Endothelial cell of umbilical vein (primary cell): ENCODE results near the gene PTPRQ. TPM values are rescaled to one million over a fixed set of nuclear protein-coding genes. Genes with fewer than 3 reads are reported as not detected.

Experiments
- BruUV-seq: library from RNA; stranded (reverse); fragments of 400-500 nt; replicated peaks from 2 replicates; lab custom pipeline; 2021; lab: Mats Ljungman, UMichigan
- CTCF ChIA-PET: fragments of 300-600, 350-600 bp; sonication (Branson Sonifier 250); formaldehyde crosslinking; loops from one replicate; lab custom pipeline; 2021; ENCODE audit warnings: antibody characterized with exemption, inconsistent platforms; lab: Charles Lee
- POLR2A ChIA-PET: fragments of 300-600, 350-600 bp; sonication (Branson Sonifier 250); formaldehyde crosslinking; loops from one replicate; lab custom pipeline; 2021; ENCODE audit warnings: antibody characterized with exemption, inconsistent platforms; lab: Charles Lee
- DNase-seq: peaks from one replicate; pipeline ENCODE4 v3.0.0-alpha.2; 2011; ENCODE audit warnings: low read depth, low spot score
- FAIRE-seq: peaks from 2 replicates; lab custom pipeline; 2011; peaks lifted over from hg19 to GRCh38; lab: Jason Lieb, UNC
- H2AFZ ChIP-seq: 2 replicates; pipeline ENCODE4 v1.6.0; 2012; ENCODE audit warnings: low read depth, low read length, control low read depth, inconsistent platforms
- H3K27ac ChIP-seq: 2 replicates; pipeline ENCODE4 v1.5.1; 2011; ENCODE audit warnings: low read depth, mild to moderate bottlenecking, control low read depth, low read length, moderate library complexity; ENCODE audit not compliant: insufficient read depth
- H3K27me3 ChIP-seq, 2 experiments: 2 replicates each; pipeline versions ENCODE4 v1.6.0 to v1.6.1; 2011; ENCODE audit warnings: low read length in 2 of 2, mixed read lengths in 1 of 2; ENCODE audit not compliant: control insufficient read depth in 2 of 2, insufficient read depth in 2 of 2
- H3K36me3 ChIP-seq, 2 experiments: 2 replicates in 1 of 2; 3 replicates in 1 of 2; pipeline ENCODE4 v1.5.1; 2011; ENCODE audit warnings: low read length in 2 of 2, mild to moderate bottlenecking in 1 of 2, moderate library complexity in 1 of 2; ENCODE audit not compliant: control insufficient read depth in 2 of 2, insufficient read depth in 2 of 2; ENCODE audit errors: extremely low read depth in 1 of 2
- H3K4me1 ChIP-seq: 3 replicates; pipeline ENCODE4 v1.5.1; 2011; ENCODE audit warnings: mild to moderate bottlenecking, low read length; ENCODE audit not compliant: control insufficient read depth, insufficient read depth; ENCODE audit errors: extremely low read depth
- H3K4me2 ChIP-seq: 2 replicates; pipeline ENCODE4 v1.6.1; 2011; ENCODE audit warnings: low read length, control low read depth, mixed read lengths; ENCODE audit not compliant: insufficient read depth
- H3K4me3 ChIP-seq, 3 experiments: fragments of 200-600 bp in 1 of 3; sonication (generic), shearing (Covaris generic) in 1 of 3; replicated peaks in 1 of 3; 2 replicates each; pipeline ENCODE4 v1.5.1; 2011 to 2016; ENCODE audit warnings: control low read depth in 3 of 3, low read length in 3 of 3, mild to moderate bottlenecking in 2 of 3, inconsistent platforms in 1 of 3, low read depth in 1 of 3, moderate library complexity in 1 of 3; ENCODE audit not compliant: insufficient read depth in 1 of 3
- H3K79me2 ChIP-seq: 2 replicates; pipeline ENCODE4 v1.6.0; 2012; ENCODE audit warnings: low read length, inconsistent platforms; ENCODE audit not compliant: control insufficient read depth, insufficient read depth
- H3K9ac ChIP-seq: replicated peaks from 2 replicates; pipeline ENCODE3; 2011; ENCODE audit warnings: low read length, control low read depth; ENCODE audit not compliant: insufficient read depth; ENCODE audit errors: extremely low read depth
- H3K9me1 ChIP-seq: replicated peaks from 3 replicates; pipeline ENCODE4 v1.6.0; 2011; ENCODE audit warnings: mild to moderate bottlenecking, low read length; ENCODE audit not compliant: control insufficient read depth, insufficient read depth; ENCODE audit errors: extremely low read depth
- H3K9me3 ChIP-seq: replicated peaks from 2 replicates; pipeline ENCODE4 v1.5.1; 2012; ENCODE audit warnings: low read length, inconsistent platforms; ENCODE audit not compliant: control insufficient read depth, insufficient read depth
- H4K20me1 ChIP-seq: replicated peaks from 2 replicates; pipeline ENCODE3; 2011; ENCODE audit warnings: mild to moderate bottlenecking, low read length; ENCODE audit not compliant: control insufficient read depth, insufficient read depth; ENCODE audit errors: extremely low read depth
- CTCF ChIP-seq, 2 donors: IDR thresholded peaks; 1 replicate in 1 of 2; 2 replicates in 1 of 2; pipeline ENCODE4 v1.5.1; 2011; ENCODE audit warnings: low read length in 2 of 2, mild to moderate bottlenecking in 2 of 2, moderate library complexity in 2 of 2, control low read depth in 1 of 2, inconsistent platforms in 1 of 2, low read depth in 1 of 2; ENCODE audit not compliant: insufficient read depth in 1 of 2; ENCODE audit errors: extremely low read depth in 1 of 2
- EZH2 ChIP-seq: IDR thresholded peaks from 2 replicates; pipeline ENCODE4 v1.6.1; 2012; ENCODE audit warnings: borderline replicate concordance, low read depth, mild to moderate bottlenecking, moderate library complexity, low read length, inconsistent platforms; ENCODE audit not compliant: severe bottlenecking
- FOS ChIP-seq: IDR thresholded peaks from 2 replicates; pipeline ENCODE4 v1.6.1; 2011; ENCODE audit warnings: mild to moderate bottlenecking, low read length, moderate library complexity, borderline replicate concordance; ENCODE audit not compliant: insufficient read depth
- GATA2 ChIP-seq: IDR thresholded peaks from 2 replicates; pipeline ENCODE4 v1.7.0; 2011; ENCODE audit warnings: low read depth, mild to moderate bottlenecking, moderate library complexity, mixed read lengths, low read length; ENCODE audit not compliant: insufficient read length, insufficient read depth
- JUN ChIP-seq: IDR thresholded peaks from 2 replicates; pipeline ENCODE4 v1.6.1; 2011; ENCODE audit warnings: borderline replicate concordance, low read depth; ENCODE audit not compliant: insufficient read length, insufficient read depth
- MAX ChIP-seq: IDR thresholded peaks from 2 replicates; pipeline ENCODE4 v1.6.1; 2011; ENCODE audit not compliant: insufficient read depth, insufficient read length
- MYC ChIP-seq: IDR thresholded peaks from one replicate; pipeline ENCODE4 v1.6.1; 2011; ENCODE audit warnings: mild to moderate bottlenecking, low read depth, low read length
- POLR2A ChIP-seq: IDR thresholded peaks from 2 replicates; pipeline ENCODE4 v1.6.1; 2012; ENCODE audit warnings: low read depth, mild to moderate bottlenecking, control low read depth, low read length
- POLR2AphosphoS5 ChIP-seq: IDR thresholded peaks from 2 replicates; pipeline ENCODE4 v1.6.1; 2012; ENCODE audit warnings: low read depth, mild to moderate bottlenecking, control low read depth, low read length, moderate library complexity; ENCODE audit not compliant: insufficient read depth
- dilution Hi-C: fragments of 300-500 bp; cut with MboI; formaldehyde crosslinking; loops from one replicate; pipeline ENCODE4 v1.15.0; 2019; ENCODE audit warnings: low sequenced_read_pairs; ENCODE audit not compliant: extremely low pct_ligation_motif_present
- intact Hi-C: fragments of 100-400 bp; cut with micrococcal nuclease; formaldehyde crosslinking; loops from one replicate; pipeline ENCODE4 v1.10.0; 2022
- polyA plus RNA-seq, 4 experiments: library from polyadenylated mRNA; depleted of rRNA in 3 of 4; stranded (reverse) in 3 of 4; unstranded in 1 of 4; fragments of >200 nt; gene quantifications; 2 replicates each; pipeline versions ENCODE4 v1.2.1 to v1.2.3, GENCODE V29; 2011 to 2012; ENCODE audit warnings: missing spikeins in 1 of 4
- total RNA-seq: library from RNA; stranded (reverse); gene quantifications from 2 replicates; pipeline ENCODE4 v1.2.3, GENCODE V29; 2021

Gene PTPRQ
- total and polyA plus RNA-seq, 2 donors (not counting 3 experiments of a cell fraction or from before 2014, with no cell fraction given): not detected

- Histone ChIP-seq H3K9ac (no peak overlapping the region), H3K36me3 (no peaks in the 10 kb centered on the region), H3K9me1 (no peaks in the 10 kb centered on the region), H3K4me3 (no peak overlapping the region), H2AFZ (no peak overlapping the region), H3K27me3 (no peaks in the 10 kb centered on the region), H4K20me1 (no peaks in the 10 kb centered on the region), H3K9me3 (no peaks in the 10 kb centered on the region), H3K4me1 (no peaks in the 10 kb centered on the region), H3K4me2 (no peak overlapping the region), H3K79me2 (no peaks in the 10 kb centered on the region), H3K27ac (no peak overlapping the region)
- intact Hi-C loops (no loop called here), dilution Hi-C loops (no loop called here)
- FAIRE-seq (no peak), DNase-seq (no peak)
- POLR2A ChIA-PET: no interaction called here
- no TSS peak for BruUV-seq
- TF ChIP-seq CTCF (IDR thresholded peaks at IDR 0.05; ENCODE audit: extremely low read depth in 1 of 2, insufficient read depth in 1 of 2, low read depth in 1 of 2, low read length in 2 of 2): no peak
- TF ChIP-seq EZH2: no peak
- TF ChIP-seq JUN: no peak
- no peak for TF ChIP-seq FOS
- TF ChIP-seq POLR2A: no peak
- no peak for TF ChIP-seq MAX
- TF ChIP-seq POLR2AphosphoS5: no peak
- TF ChIP-seq MYC: no peak
- TF ChIP-seq GATA2: no peak
- CTCF ChIA-PET: interaction anchor here (0.5 to 3.0 kb wide), 7 partner anchors 11 to 302 kb away, joined by 3 to 13 read pairs (median 3); no protein-coding TSS in a partner anchor
These were observed 152.5 kb downstream of the PTPRQ start for GRCh38 chr12:80596509-80596908.
